ENCODE data around the gene SH2B3. TPM values are rescaled to one million over a fixed set of nuclear protein-coding genes. Genes with fewer than 3 reads are reported as not detected.
A peak's percentile ranks its signal among the peaks of the same experiment; 100 is the strongest.

The SH2B3 gene
- total and polyA plus RNA-seq, 9 of the 15 experiments (the other 6 are each of a cell fraction or from before 2014, with no cell fraction given) = 10.8 to 75.3 (median 37.4) TPM

DNA sequence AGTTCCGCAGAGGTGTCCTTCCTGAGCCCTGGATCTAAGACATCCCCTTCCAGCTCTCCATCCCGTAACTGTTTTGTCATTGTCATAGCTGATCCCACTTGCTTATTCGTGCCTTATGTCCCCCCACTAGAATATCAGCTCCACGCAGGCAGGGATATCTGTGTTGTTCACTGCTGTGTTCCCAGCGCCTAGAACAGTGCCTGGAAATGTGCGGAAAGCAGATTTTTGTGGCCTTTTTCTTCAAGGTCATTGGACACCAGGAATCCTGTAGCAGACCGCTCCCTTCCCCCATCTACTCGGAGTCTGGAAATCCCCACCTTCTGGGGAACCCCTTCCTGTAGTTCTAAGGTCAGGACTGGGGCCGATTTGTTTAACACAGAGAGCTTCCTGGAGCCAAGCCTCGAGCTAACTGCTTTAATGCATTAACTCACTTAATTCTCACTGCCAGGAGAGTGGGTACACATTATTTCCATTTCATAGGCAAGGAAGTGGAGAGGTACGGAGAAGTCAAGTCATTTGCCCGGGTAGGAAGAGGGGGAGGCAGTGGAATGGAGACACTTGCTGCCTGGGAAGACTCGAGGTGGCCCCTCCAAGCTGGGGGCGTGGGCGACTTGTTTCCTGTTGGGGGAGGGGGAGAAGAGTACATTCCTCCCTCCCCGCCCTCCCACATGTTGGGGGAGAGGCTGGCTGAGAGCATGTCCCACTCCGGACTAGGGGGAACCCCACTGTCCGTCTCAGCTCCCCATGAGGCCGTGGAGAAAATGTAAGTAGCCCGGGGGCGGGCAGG lies 1.2 kb upstream of the SH2B3 start (continued):
- TF ChIP-seq, protein P1, sequence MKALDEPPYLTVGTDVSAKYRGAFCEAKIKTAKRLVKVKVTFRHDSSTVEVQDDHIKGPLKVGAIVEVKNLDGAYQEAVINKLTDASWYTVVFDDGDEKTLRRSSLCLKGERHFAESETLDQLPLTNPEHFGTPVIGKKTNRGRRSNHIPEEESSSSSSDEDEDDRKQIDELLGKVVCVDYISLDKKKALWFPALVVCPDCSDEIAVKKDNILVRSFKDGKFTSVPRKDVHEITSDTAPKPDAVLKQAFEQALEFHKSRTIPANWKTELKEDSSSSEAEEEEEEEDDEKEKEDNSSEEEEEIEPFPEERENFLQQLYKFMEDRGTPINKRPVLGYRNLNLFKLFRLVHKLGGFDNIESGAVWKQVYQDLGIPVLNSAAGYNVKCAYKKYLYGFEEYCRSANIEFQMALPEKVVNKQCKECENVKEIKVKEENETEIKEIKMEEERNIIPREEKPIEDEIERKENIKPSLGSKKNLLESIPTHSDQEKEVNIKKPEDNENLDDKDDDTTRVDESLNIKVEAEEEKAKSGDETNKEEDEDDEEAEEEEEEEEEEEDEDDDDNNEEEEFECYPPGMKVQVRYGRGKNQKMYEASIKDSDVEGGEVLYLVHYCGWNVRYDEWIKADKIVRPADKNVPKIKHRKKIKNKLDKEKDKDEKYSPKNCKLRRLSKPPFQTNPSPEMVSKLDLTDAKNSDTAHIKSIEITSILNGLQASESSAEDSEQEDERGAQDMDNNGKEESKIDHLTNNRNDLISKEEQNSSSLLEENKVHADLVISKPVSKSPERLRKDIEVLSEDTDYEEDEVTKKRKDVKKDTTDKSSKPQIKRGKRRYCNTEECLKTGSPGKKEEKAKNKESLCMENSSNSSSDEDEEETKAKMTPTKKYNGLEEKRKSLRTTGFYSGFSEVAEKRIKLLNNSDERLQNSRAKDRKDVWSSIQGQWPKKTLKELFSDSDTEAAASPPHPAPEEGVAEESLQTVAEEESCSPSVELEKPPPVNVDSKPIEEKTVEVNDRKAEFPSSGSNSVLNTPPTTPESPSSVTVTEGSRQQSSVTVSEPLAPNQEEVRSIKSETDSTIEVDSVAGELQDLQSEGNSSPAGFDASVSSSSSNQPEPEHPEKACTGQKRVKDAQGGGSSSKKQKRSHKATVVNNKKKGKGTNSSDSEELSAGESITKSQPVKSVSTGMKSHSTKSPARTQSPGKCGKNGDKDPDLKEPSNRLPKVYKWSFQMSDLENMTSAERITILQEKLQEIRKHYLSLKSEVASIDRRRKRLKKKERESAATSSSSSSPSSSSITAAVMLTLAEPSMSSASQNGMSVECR (CRISPR knock-in tag; IDR thresholded peaks at IDR 0.05) = peak; percentile 37
- TF ChIP-seq ZNF274 (IDR thresholded peaks at IDR 0.05; ENCODE audit: borderline replicate concordance, low read depth, low read length) = no peak
- peak in 1 of 2 experiments; percentile 15; a peak in 1 of 4 replicates for TF ChIP-seq FOXK2 (conservative IDR thresholded peaks at IDR 0.05 in 1 of 2, IDR thresholded peaks at IDR 0.05 in 1 of 2; ENCODE audit: low read depth in 2 of 2)
- TF ChIP-seq ZNF316 (IDR thresholded peaks at IDR 0.05) = no peak
- peak; percentile 7; the same call in 1 of the 2 replicates for TF ChIP-seq ZHX1 (conservative IDR thresholded peaks at IDR 0.05; ENCODE audit: low read length)
- TF ChIP-seq ZNF12 (CRISPR knock-in tag; IDR thresholded peaks at IDR 0.05) = no peak
- TF ChIP-seq UBTF (IDR thresholded peaks at IDR 0.05; ENCODE audit: borderline replicate concordance in 1 of 2, low read depth in 2 of 2, low read length in 2 of 2) = peak in 1 of 2 experiments; percentile 58; a peak in 1 of 4 replicates
- TF ChIP-seq DMBX1 (CRISPR knock-in tag; IDR thresholded peaks at IDR 0.05; ENCODE audit: borderline replicate concordance) = no peak; the same call in 1 of the 2 replicates
- no peak for TF ChIP-seq POLR2AphosphoS2 (IDR thresholded peaks at IDR 0.05; ENCODE audit: low read length)
- no peak for TF ChIP-seq ZNF583 (CRISPR knock-in tag; IDR thresholded peaks at IDR 0.05)
- TF ChIP-seq ZNF282 (CRISPR knock-in tag; IDR thresholded peaks at IDR 0.05) = no peak
- TF ChIP-seq EP300 (IDR thresholded peaks at IDR 0.05; ENCODE audit: low read length) = peak; percentile 73; the same call in 1 of the 2 replicates
- TF ChIP-seq YBX1 (IDR thresholded peaks at IDR 0.05) = no peak
- TF ChIP-seq RBM22 (IDR thresholded peaks at IDR 0.05; ENCODE audit: low read depth, low read length, poor library complexity, severe bottlenecking) = no peak
- TF ChIP-seq, protein P2, sequence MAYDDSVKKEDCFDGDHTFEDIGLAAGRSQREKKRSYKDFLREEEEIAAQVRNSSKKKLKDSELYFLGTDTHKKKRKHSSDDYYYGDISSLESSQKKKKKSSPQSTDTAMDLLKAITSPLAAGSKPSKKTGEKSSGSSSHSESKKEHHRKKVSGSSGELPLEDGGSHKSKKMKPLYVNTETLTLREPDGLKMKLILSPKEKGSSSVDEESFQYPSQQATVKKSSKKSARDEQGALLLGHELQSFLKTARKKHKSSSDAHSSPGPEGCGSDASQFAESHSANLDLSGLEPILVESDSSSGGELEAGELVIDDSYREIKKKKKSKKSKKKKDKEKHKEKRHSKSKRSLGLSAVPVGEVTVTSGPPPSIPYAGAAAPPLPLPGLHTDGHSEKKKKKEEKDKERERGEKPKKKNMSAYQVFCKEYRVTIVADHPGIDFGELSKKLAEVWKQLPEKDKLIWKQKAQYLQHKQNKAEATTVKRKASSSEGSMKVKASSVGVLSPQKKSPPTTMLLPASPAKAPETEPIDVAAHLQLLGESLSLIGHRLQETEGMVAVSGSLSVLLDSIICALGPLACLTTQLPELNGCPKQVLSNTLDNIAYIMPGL (CRISPR knock-in tag; IDR thresholded peaks at IDR 0.05) = no peak
- 0 out of 2 replicates have a peak, but pooled peaks have one; percentile 14 for TF ChIP-seq ZNF41 (CRISPR knock-in tag; conservative IDR thresholded peaks at IDR 0.05)
